Measurements from ENCODE around the gene PROP1. TPM values are rescaled to one million over a fixed set of nuclear protein-coding genes. Genes with fewer than 3 reads are reported as not detected.

PROP1 gene
- total and polyA plus RNA-seq, 10 donors, result not detected

DNA sequence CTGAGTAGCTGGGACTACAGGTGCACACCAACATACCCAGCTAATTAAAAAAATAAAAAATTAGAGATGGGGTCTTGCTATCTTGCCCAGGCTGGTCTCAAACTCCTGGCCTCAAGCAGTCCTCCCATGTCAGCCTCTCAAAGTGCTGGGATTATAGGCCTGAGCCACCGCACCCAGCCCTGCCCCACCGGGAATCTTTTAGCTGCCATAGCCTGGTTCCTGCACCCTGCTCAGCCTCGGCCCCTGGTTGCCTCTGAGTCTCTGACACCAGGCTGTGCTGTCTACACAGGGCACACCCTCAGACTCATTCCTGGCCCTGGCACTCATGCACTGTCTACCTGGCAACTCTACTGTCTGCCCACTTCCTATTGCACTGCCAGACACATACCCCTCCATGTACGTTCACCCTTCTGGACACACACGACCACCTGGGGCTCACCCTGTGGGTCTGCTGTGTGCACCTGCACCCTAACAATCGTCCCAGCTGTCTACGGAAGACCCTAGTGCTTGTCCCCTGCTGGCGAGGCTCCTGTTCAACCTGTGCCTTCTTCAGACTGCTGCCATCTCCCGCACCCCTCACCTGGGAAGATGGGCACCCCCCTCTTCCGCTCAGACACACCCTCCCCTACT lies 1.4 kb downstream of the PROP1 start:
- H3K27ac ChIP-seq, result no peak overlapping the region
- H3K4me1 ChIP-seq, result no peaks in the 10 kb centered on the region
- DNase-seq, result no peak
- H3K9me3 ChIP-seq, result no peaks in the 10 kb centered on the region
- H3K27me3 ChIP-seq (replicated peaks in 1 of 7), result peaks cover 0 to 53% (median 5%) of the 10 kb centered on the region in 7 donors
- 77 to 87% (median 81%) methylated on average over 10 of the region's 10 CpGs for WGBS, 5 donors
- intact Hi-C loops (cut with DNase I; ENCODE audit: low total_unique reads), result no loop called here
- TF ChIP-seq, protein P1, sequence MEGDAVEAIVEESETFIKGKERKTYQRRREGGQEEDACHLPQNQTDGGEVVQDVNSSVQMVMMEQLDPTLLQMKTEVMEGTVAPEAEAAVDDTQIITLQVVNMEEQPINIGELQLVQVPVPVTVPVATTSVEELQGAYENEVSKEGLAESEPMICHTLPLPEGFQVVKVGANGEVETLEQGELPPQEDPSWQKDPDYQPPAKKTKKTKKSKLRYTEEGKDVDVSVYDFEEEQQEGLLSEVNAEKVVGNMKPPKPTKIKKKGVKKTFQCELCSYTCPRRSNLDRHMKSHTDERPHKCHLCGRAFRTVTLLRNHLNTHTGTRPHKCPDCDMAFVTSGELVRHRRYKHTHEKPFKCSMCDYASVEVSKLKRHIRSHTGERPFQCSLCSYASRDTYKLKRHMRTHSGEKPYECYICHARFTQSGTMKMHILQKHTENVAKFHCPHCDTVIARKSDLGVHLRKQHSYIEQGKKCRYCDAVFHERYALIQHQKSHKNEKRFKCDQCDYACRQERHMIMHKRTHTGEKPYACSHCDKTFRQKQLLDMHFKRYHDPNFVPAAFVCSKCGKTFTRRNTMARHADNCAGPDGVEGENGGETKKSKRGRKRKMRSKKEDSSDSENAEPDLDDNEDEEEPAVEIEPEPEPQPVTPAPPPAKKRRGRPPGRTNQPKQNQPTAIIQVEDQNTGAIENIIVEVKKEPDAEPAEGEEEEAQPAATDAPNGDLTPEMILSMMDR (IDR thresholded peaks at IDR 0.05 in 8 of 11, conservative IDR thresholded peaks at IDR 0.05 in 3 of 11), result no peak
- no peaks in the 10 kb centered on the region for H3K36me3 ChIP-seq
- no peak overlapping the region for H3K4me3 ChIP-seq

DNA sequence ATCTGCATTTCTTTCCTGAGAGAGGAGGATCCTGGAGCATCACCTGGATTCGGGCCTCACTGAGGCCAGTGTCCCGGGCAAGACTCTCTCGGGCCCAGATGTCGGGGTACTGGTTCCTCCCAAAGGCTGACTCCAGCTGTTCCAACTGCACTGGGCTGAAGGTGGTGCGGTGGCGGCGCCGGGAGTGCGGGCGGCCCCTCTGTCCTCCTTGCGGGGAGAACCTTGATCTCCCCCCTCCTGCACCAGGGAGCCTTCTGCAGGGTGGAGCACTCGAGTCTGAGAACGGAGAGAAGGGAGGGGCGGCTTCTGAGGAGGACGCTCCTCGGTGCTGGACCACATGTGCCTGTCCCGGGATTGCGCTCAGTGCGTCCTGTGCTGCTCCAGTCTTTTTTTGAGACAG lies 2.0 kb downstream of the PROP1 start:
- 83 to 94% (median 90%) methylated on average over 16 to 19 of the region's 19 CpGs for WGBS, 5 donors
- TF ChIP-seq, protein P1 (IDR thresholded peaks at IDR 0.05 in 8 of 11, conservative IDR thresholded peaks at IDR 0.05 in 3 of 11), result no peak
- no peak for TF ChIP-seq POLR2AphosphoS5 (IDR thresholded peaks at IDR 0.05)
- H3K9me3 ChIP-seq, result no peaks in the 10 kb centered on the region
- H3K27ac ChIP-seq, result no peak overlapping the region
- no peak for DNase-seq
- no peaks in the 10 kb centered on the region for H3K4me1 ChIP-seq
- H3K36me3 ChIP-seq, result no peaks in the 10 kb centered on the region
- no peak overlapping the region for H3K4me3 ChIP-seq
- intact Hi-C loops (cut with DNase I; ENCODE audit: low total_unique reads), result no loop called here
- H3K27me3 ChIP-seq (replicated peaks in 1 of 7), result peaks cover 0 to 48% (median 5%) of the 10 kb centered on the region in 7 donors

DNA sequence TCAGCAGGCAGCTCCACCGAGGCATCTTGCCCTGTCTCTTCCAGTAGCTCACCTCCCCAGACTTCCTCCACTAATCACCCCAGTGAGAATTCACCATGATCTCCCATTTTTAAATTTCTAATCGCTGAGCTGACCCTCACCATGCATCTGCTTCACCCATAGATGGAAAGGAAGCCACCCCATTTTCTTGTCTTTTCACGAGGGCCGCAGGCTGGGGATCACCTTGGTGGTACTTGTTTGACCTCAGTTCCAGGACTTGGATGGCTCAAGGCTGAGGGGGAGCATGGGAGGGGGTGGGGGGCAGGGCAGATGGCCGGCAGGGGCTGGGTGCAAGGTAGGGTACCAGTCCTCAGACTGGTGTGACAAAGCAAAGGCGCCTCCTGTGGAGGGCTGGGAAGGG lies 3.6 kb downstream of the PROP1 start:
- Histone ChIP-seq H3K9me3 (no peaks in the 10 kb centered on the region), H3K4me3 (no peak overlapping the region), H3K36me3 (no peaks in the 10 kb centered on the region), H3K27me3 (replicated peaks in 1 of 7) (peaks cover 0 to 43% (median 5%) of the 10 kb centered on the region in 7 donors), H3K4me1 (no peaks in the 10 kb centered on the region), H3K27ac (no peak overlapping the region)
- intact Hi-C loops (cut with DNase I; ENCODE audit: low total_unique reads), result no loop called here
- DNase-seq, result no peak
- 80 to 95% (median 87%) methylated on average over 6 of the region's 6 CpGs for WGBS, 5 donors
- TF ChIP-seq POLR2A (IDR thresholded peaks at IDR 0.05), result no peak
- TF ChIP-seq, protein P1 (IDR thresholded peaks at IDR 0.05 in 8 of 11, conservative IDR thresholded peaks at IDR 0.05 in 3 of 11), result no peak

DNA sequence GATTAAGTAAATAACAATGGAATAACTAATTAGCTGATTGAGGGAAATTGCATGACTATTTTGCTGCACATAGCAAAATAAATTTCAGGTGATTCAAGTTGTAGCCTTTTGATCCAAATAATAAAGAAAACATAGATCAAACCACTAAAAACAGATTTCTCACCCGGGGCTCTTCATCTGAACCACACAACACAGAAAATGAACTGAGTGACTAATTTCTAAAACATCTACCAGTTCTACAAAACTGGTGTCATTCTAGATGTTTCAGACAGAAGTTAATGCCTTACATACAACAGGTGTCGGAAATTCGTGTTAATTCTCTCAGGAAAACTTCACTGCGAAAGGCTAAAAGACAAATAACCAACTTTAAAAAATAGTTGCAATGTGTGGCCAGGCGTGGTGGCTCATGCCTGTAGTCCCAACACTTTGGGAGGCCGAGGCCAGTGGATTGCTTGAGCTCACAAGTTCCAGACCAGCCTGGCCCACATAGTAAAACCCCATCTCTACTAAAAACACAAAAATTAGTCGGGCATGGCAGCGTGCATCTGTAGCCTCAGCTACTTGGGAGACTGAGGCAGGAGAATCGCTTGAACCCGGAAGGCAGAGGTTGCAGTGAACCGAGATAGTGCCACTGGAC lies 6.9 kb downstream of the PROP1 start:
- DNase-seq, result no peak
- Histone ChIP-seq H3K4me1 (peaks cover 0 to 15% (median 5%) of the 10 kb centered on the region in 6 donors), H3K27me3 (replicated peaks in 1 of 7) (peaks cover 4 to 46% (median 22%) of the 10 kb centered on the region in 7 donors), H3K4me3 (no peak overlapping the region), H3K36me3 (no peaks in the 10 kb centered on the region), H3K9me3 (no peaks in the 10 kb centered on the region), H3K27ac (no peak overlapping the region)
- WGBS, 5 donors, result 85 to 91% (median 88%) methylated on average over 11 of the region's 11 CpGs
- intact Hi-C loops (cut with DNase I; ENCODE audit: low total_unique reads), result no loop called here
- TF ChIP-seq, protein P1 (IDR thresholded peaks at IDR 0.05 in 8 of 11, conservative IDR thresholded peaks at IDR 0.05 in 3 of 11), result no peak
